Lower leg skin (tissue), 3 donors: ENCODE measurements around the gene KCNE1.

ENCODE experiments used
- POLR2A ChIP-seq, 2 donors: fragments of 450-650 bp; IDR thresholded peaks; one replicate each; pipeline ENCODE4 v1.6.1; 2016 to 2017; ENCODE audit warnings: antibody characterized with exemption in 2 of 2, mild to moderate bottlenecking in 1 of 2, moderate library complexity in 1 of 2
- TF ChIP-seq, protein P1 (sequence below), 3 donors: fragments of 450-650 bp; IDR thresholded peaks; one replicate each; pipeline ENCODE4 v1.5.1; 2016; ENCODE audit warnings: antibody characterized with exemption in 3 of 3, mild to moderate bottlenecking in 3 of 3, moderate library complexity in 2 of 3

DNA sequence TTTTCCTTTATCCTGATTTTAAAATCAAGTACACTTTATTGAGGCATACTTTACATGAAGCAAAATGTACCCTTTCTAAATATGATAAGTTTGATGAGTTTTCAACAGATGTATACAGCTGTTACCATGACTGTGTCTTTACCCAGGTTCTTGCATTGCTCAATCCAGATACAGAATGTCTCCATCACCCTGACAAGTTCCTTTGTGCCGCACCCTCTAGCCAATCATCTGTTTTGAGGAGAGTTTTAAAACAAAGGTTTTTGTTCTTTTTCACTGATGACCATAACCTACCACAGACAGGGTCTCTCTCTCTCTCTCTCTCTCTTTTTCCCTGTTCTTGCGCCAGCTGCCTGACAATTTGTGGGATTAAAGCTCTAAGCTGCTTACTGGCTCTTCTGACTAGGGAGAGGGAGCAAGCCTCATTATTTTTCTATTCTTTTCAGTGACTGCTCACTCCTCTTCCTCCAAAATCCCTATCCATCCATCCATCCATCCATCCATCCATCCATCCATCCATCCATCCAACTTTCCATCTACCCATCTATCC, 1.2 kb upstream of the KCNE1 start:
- TF ChIP-seq, protein P1, sequence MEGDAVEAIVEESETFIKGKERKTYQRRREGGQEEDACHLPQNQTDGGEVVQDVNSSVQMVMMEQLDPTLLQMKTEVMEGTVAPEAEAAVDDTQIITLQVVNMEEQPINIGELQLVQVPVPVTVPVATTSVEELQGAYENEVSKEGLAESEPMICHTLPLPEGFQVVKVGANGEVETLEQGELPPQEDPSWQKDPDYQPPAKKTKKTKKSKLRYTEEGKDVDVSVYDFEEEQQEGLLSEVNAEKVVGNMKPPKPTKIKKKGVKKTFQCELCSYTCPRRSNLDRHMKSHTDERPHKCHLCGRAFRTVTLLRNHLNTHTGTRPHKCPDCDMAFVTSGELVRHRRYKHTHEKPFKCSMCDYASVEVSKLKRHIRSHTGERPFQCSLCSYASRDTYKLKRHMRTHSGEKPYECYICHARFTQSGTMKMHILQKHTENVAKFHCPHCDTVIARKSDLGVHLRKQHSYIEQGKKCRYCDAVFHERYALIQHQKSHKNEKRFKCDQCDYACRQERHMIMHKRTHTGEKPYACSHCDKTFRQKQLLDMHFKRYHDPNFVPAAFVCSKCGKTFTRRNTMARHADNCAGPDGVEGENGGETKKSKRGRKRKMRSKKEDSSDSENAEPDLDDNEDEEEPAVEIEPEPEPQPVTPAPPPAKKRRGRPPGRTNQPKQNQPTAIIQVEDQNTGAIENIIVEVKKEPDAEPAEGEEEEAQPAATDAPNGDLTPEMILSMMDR (IDR thresholded peaks at IDR 0.05): no peak
- TF ChIP-seq POLR2A (IDR thresholded peaks at IDR 0.05): no peak
